ENCODE results near the gene ATPAF2. TPM values are rescaled to one million over a fixed set of nuclear protein-coding genes. Genes with fewer than 3 reads are reported as not detected.

Gene ATPAF2
- total RNA-seq (2014; rRNA removed; shearing (Covaris generic)) = 17.8 and 44.4 TPM in 2 replicates

DNA sequence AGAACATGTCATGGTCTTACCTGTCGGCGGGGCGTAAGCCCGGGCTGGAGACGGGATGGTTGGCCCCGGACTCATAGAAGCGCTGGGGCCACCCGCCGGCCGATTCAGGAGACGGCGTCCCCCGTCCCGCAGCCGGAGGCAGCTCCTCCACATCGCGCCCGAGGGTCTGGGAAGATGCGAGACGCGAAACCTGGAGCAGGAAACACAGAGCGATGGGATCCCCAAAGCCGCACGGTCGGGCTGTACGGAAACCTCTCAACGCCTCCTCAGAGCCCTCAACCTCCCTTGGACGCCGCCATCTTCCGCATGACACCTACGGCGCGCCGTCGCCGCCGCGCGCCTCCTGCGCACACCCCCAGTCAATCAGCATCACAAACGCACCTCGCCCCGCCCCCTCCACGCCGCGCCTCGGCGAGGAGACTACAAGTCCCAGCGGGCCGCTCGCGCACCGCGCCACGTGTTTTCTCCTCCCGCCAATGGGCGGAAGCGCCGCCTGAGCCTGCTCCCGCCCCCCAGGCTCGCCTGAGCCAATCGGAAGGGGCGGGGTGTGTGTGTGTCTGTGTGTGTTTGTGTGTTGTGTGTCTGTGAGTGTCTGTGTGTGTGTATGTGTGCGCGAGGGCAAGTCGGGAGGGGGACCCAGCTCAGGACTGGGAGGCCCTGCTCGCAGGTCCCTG, at the start of gene ATPAF2, which contains the start of gene GID4:
Gene ATPAF2 (minus strand): TSS at position 308 of the 674 bp plus-strand sequence. CDS start 155 bp downstream, at position 153.
Gene GID4 (plus strand): TSS at position 548 of the 674 bp plus-strand sequence. CDS start 57 bp downstream, at position 605.
- Histone ChIP-seq H3K36me3 (peaks cover 3% of the 10 kb centered on the region; the same call in 1 of the 2 replicates), H3K9me3 (replicated peaks) (no peaks in the 10 kb centered on the region), H3K27me3 (replicated peaks) (no peaks in the 10 kb centered on the region), H3K27ac (no peak within 1 kb of the TSS; the same call in 1 of the 2 replicates), H3K4me1 (replicated peaks) (peaks cover 16% of the 10 kb centered on the region), H3K4me3 (peak within 1 kb of the TSS; percentile 65)
- peak; percentile 97 to 99 for DNase-seq (ENCODE audit: low read depth in 1 of 2, low spot score in 2 of 2)

- DNase-seq (ENCODE audit: low read depth in 1 of 2, low spot score in 2 of 2) = peak; percentile 86 to 88
- Histone ChIP-seq H3K4me3 (peak within 1 kb of the TSS; percentile 67), H3K27me3 (replicated peaks) (no peaks in the 10 kb centered on the region), H3K36me3 (peaks cover 16% of the 10 kb centered on the region), H3K27ac (peak within 1 kb of the TSS; percentile 53), H3K9me3 (replicated peaks) (no peaks in the 10 kb centered on the region), H3K4me1 (replicated peaks) (peaks cover 20% of the 10 kb centered on the region)
These were observed 48.9 kb upstream of the ATPAF2 start, which contains the start of gene DRG2 for GRCh38 chr17:18087610-18088491. Gene DRG2, plus strand, starts transcription at chr17:18087948. Its CDS starts 76 bp downstream, at chr17:18088024.

DNA sequence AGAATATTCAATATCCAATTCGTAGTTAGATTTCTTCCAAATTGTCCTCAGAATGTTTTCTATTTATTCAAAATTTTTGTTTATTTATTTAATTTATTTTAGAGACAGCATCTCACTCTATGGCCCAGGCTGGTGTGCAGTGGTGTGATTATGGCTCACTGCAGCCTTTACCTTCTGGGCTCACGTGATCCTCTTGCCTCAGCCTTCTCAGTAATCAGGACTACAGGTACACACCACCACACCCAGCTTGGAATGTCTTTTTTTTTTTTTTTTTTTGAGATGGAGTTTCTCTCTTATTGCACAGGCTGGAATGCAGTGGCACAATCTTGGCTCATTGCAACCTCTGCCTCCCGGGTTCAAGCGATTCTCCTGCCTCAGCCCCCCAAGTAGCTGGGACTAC, 45.3 kb upstream of the ATPAF2 start:
- H3K27me3 ChIP-seq (replicated peaks) = no peaks in the 10 kb centered on the region
- no peak overlapping the region for H3K4me3 ChIP-seq
- 0 out of 2 replicates have a peak, but pooled peaks cover under 1% of the 10 kb centered on the region for H3K36me3 ChIP-seq
- peaks cover 18% of the 10 kb centered on the region for H3K4me1 ChIP-seq (replicated peaks)
- no peak for DNase-seq (ENCODE audit: low read depth in 1 of 2, low spot score in 2 of 2)
- H3K27ac ChIP-seq = no peak overlapping the region
- H3K9me3 ChIP-seq (replicated peaks) = no peaks in the 10 kb centered on the region

GRCh38 chr17:18079543-18079942, 40.6 kb upstream of the ATPAF2 start:
- Histone ChIP-seq H3K36me3 (no peaks in the 10 kb centered on the region), H3K4me3 (no peak overlapping the region), H3K4me1 (replicated peaks) (no peaks in the 10 kb centered on the region), H3K27me3 (replicated peaks) (no peaks in the 10 kb centered on the region), H3K9me3 (replicated peaks) (no peaks in the 10 kb centered on the region), H3K27ac (no peak overlapping the region)
- DNase-seq (ENCODE audit: low read depth in 1 of 2, low spot score in 2 of 2) = no peak

DNA sequence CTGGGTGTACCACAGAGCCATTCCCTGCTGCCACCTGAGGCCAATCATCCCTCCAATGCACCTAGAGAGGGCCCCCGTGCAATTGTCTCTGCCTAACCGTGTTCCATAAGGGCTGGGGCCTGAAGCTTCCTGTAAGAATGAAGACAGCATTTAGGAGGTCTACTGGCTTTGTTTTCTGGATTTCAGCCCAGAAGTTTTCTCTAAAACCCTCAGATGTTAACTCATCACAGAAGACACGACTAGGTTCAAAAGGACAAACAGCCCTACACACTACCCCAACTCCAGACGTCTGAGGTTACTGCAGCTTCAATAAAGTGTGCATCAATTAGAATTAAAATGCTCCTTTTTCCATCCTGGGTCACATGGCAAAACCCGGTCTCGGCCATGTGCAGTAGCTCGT, 38.0 kb upstream of the ATPAF2 start:
- Histone ChIP-seq H3K4me3 (no peak overlapping the region), H3K36me3 (no peaks in the 10 kb centered on the region)
- DNase-seq (ENCODE audit: low read depth in 1 of 2, low spot score in 2 of 2) = no peak

DNA sequence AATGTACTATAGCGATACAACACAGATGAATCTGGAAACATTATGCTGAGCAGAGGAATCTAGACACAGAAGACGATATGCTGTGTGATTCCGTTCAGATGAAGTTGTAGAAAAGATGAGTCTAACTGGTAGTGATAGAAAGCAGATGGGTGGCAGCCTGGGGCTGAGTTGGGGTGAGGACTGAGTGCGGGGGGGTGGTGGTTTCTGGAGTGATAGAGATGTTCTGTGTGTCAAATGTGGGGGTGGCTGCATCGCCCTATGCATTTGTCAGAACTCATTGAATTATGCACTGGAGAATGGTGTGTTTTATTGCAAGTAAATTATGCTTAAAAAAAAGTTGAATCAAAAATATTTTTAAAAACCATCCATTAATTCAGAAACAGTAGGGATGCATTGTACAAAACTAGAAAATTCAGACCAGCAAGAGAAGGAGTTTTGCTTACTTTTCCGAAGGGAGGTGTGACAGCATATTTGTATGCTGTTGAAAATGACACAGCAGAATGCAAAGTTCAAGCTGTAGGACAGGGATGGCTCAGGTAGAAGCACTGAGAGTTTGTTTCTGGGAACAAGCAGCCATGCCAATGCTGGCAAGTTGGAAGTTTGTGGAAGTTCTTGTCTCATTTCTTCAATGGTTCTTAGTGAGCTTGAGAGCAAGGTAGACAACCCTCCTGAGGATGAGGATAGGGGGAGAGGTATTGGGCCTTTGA, 35.8 kb upstream of the ATPAF2 start:
- Histone ChIP-seq H3K27ac (no peak overlapping the region), H3K9me3 (replicated peaks) (no peaks in the 10 kb centered on the region), H3K27me3 (replicated peaks) (no peaks in the 10 kb centered on the region), H3K36me3 (no peaks in the 10 kb centered on the region), H3K4me1 (replicated peaks) (peaks cover 5% of the 10 kb centered on the region), H3K4me3 (no peak overlapping the region)
- DNase-seq (ENCODE audit: low read depth in 1 of 2, low spot score in 2 of 2) = no peak

More for the DNA sequence above, 38.0 kb upstream of the ATPAF2 start:
- Histone ChIP-seq H3K4me1 (replicated peaks) (no peaks in the 10 kb centered on the region), H3K27me3 (replicated peaks) (no peaks in the 10 kb centered on the region), H3K27ac (no peak overlapping the region), H3K9me3 (replicated peaks) (no peaks in the 10 kb centered on the region)

DNA sequence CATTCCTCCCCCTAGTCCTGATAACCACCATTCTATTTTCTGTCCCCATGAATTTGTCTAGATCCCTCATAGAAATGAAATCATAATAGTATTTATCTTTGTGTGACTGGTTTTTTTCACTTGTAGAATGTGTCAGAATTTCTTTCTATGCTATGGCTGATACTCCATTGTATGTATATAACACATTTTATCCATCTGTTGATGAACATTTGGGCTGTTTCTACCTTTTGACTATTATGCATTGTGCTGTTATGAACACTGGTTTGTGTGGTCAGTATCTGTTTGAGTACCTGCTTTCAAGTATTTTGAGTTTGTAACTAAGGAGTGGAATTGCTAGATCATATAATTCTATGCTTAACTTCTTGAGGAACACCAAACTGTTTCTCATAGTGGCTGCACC, 32.8 kb upstream of the ATPAF2 start:
- no peak overlapping the region for H3K4me3 ChIP-seq
- H3K9me3 ChIP-seq (replicated peaks) = no peaks in the 10 kb centered on the region
- H3K36me3 ChIP-seq = no peaks in the 10 kb centered on the region

GRCh38 chr17:18070861-18071340, 31.9 kb upstream of the ATPAF2 start:
- no peaks in the 10 kb centered on the region for H3K9me3 ChIP-seq (replicated peaks)
- H3K4me1 ChIP-seq (replicated peaks) = peaks cover 5% of the 10 kb centered on the region
- DNase-seq (ENCODE audit: low read depth in 1 of 2, low spot score in 2 of 2) = no peak
- no peaks in the 10 kb centered on the region for H3K27me3 ChIP-seq (replicated peaks)
- H3K4me3 ChIP-seq = no peak overlapping the region
- no peaks in the 10 kb centered on the region for H3K36me3 ChIP-seq
- H3K27ac ChIP-seq = no peak overlapping the region

More for the DNA sequence above, 32.8 kb upstream of the ATPAF2 start:
- Histone ChIP-seq H3K27ac (no peak overlapping the region), H3K27me3 (replicated peaks) (no peaks in the 10 kb centered on the region), H3K4me1 (replicated peaks) (peaks cover 5% of the 10 kb centered on the region)
- no peak for DNase-seq (ENCODE audit: low read depth in 1 of 2, low spot score in 2 of 2)

- Histone ChIP-seq H3K4me1 (replicated peaks) (peaks cover 5% of the 10 kb centered on the region), H3K27me3 (replicated peaks) (no peaks in the 10 kb centered on the region), H3K27ac (no peak overlapping the region), H3K4me3 (no peak overlapping the region), H3K9me3 (replicated peaks) (no peaks in the 10 kb centered on the region), H3K36me3 (no peaks in the 10 kb centered on the region)
- DNase-seq (ENCODE audit: low read depth in 1 of 2, low spot score in 2 of 2) = no peak
These were observed 30.1 kb upstream of the ATPAF2 start for GRCh38 chr17:18069101-18069500.

- Histone ChIP-seq H3K27ac (no peak overlapping the region), H3K4me1 (replicated peaks) (peaks cover 5% of the 10 kb centered on the region), H3K9me3 (replicated peaks) (no peaks in the 10 kb centered on the region), H3K36me3 (no peaks in the 10 kb centered on the region), H3K27me3 (replicated peaks) (no peaks in the 10 kb centered on the region), H3K4me3 (no peak overlapping the region)
- DNase-seq (ENCODE audit: low read depth in 1 of 2, low spot score in 2 of 2) = no peak
These were observed 27.9 kb upstream of the ATPAF2 start for GRCh38 chr17:18066866-18067265.

- DNase-seq (ENCODE audit: low read depth in 1 of 2, low spot score in 2 of 2) = no peak
- Histone ChIP-seq H3K27ac (no peak overlapping the region), H3K4me1 (replicated peaks) (no peaks in the 10 kb centered on the region; the same call in none of the 2 replicates), H3K36me3 (no peaks in the 10 kb centered on the region), H3K4me3 (no peak overlapping the region), H3K27me3 (replicated peaks) (no peaks in the 10 kb centered on the region), H3K9me3 (replicated peaks) (no peaks in the 10 kb centered on the region)
These were observed 26.6 kb upstream of the ATPAF2 start for GRCh38 chr17:18065546-18065945.

DNA sequence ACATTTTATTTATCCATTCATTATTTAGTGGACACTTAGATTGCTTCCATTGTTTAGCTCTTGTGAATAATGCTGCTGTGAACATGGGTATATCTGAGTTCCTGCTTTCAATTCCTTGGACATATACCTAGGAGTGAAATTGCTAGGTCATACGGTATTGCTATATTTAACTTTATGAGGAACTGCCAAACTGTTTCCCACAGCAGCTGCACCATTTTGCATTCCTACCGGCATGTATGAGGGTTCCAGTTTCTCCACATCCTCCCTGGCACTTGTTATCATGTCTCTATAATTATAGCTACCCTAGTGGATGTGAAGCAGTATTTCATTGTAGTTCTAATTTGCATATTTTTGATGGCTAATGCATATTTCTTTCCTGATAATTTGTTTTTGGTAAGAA, 25.1 kb upstream of the ATPAF2 start:
- Histone ChIP-seq H3K27me3 (replicated peaks) (no peaks in the 10 kb centered on the region), H3K9me3 (replicated peaks) (no peaks in the 10 kb centered on the region), H3K4me1 (replicated peaks) (no peaks in the 10 kb centered on the region), H3K4me3 (no peak overlapping the region), H3K27ac (no peak overlapping the region), H3K36me3 (no peaks in the 10 kb centered on the region)
- no peak for DNase-seq (ENCODE audit: low read depth in 1 of 2, low spot score in 2 of 2)

GRCh38 chr17:18059283-18059682, 20.3 kb upstream of the ATPAF2 start:
- Histone ChIP-seq H3K9me3 (replicated peaks) (no peaks in the 10 kb centered on the region), H3K27me3 (replicated peaks) (no peaks in the 10 kb centered on the region), H3K4me3 (no peak overlapping the region), H3K36me3 (no peaks in the 10 kb centered on the region; the same call in 1 of the 2 replicates), H3K27ac (no peak overlapping the region), H3K4me1 (replicated peaks) (no peaks in the 10 kb centered on the region)
- no peak for DNase-seq (ENCODE audit: low read depth in 1 of 2, low spot score in 2 of 2)
